Measurements from ENCODE around the gene SLC2A4RG. TPM values are rescaled to one million over a fixed set of nuclear protein-coding genes. Genes with fewer than 3 reads are reported as not detected.
A peak's percentile ranks its signal among the peaks of the same experiment; 100 is the strongest.

SLC2A4RG gene
- polyA plus RNA-seq, 10 donors, result 88.5 to 165 (median 112) TPM

DNA sequence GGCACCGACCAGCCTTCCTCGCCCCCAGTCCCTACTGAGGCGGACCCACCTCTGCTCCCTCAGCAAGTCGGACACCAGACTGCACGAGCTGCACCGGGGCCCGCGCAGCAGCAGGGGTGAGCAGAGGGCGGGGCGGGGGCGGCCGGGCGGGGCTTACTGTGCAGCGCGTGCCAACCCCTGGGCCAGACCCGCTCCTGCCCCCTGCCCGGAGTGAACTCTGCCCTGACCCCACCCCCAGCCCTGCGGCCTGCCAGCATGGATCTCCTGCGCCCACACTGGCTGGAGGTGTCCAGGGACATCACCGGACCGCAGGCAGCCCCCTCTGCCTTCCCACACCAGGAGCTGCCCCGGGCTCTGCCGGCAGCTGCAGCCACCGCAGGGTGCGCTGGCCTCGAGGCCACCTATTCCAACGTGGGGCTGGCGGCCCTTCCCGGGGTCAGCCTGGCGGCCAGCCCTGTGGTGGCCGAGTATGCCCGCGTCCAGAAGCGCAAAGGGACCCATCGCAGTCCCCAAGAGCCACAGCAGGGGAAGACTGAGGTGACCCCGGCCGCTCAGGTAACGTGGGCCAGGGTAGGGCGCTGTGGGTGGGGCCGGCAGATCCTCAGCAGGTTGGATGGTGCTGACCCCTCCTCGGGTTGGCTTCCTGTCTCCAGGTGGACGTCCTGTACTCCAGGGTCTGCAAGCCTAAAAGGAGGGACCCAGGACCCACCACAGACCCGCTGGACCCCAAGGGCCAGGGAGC is 1.5 kb upstream of the SLC2A4RG start:
- DNase-seq, result peak in 1 of 3 donors; percentile 51

DNA sequence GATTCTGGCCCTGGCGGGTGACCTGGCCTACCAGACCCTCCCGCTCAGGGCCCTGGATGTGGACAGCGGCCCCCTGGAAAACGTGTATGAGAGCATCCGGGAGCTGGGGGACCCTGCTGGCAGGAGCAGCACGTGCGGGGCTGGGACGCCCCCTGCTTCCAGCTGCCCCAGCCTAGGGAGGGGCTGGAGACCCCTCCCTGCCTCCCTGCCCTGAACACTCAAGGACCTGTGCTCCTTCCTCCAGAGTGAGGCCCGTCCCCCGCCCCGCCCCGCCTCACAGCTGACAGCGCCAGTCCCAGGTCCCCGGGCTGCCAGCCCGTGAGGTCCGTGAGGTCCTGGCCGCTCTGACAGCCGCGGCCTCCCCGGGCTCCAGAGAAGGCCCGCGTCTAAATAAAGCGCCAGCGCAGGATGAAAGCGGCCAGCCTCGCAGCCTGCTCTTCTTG is 868 bp upstream of the SLC2A4RG start:
- DNase-seq, result peak; percentile 57 to 87 (median 70)

DNA sequence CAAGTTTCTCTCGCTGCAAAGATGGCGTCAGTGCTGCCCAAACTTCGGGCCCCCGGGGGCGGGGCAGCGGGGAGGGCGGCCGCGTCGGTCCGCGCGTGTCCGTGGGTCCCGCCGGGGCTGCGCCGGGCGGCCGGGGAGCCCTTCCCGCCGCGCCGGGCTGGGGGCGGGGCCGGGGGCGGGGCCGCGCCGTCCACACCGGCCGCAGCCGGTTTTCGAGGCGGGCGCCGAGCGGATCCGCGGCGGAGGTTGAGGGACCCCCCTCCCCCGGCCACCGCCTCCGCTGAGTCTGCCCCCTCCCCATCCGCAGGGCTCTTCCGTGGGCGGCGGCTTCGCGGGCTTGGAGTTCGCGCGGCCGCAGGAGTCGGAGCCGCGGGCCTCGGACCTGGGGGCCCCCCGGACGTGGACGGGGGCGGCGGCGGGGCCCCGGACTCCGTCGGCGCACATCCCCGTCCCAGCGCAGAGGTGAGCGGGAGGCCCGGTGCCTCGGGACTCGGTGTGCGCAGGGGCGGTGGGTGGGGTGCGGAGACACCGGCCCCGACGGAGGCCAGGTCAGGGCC is 572 bp downstream of the SLC2A4RG start:
- peak; percentile 53 to 82 (median 66) for DNase-seq

DNA sequence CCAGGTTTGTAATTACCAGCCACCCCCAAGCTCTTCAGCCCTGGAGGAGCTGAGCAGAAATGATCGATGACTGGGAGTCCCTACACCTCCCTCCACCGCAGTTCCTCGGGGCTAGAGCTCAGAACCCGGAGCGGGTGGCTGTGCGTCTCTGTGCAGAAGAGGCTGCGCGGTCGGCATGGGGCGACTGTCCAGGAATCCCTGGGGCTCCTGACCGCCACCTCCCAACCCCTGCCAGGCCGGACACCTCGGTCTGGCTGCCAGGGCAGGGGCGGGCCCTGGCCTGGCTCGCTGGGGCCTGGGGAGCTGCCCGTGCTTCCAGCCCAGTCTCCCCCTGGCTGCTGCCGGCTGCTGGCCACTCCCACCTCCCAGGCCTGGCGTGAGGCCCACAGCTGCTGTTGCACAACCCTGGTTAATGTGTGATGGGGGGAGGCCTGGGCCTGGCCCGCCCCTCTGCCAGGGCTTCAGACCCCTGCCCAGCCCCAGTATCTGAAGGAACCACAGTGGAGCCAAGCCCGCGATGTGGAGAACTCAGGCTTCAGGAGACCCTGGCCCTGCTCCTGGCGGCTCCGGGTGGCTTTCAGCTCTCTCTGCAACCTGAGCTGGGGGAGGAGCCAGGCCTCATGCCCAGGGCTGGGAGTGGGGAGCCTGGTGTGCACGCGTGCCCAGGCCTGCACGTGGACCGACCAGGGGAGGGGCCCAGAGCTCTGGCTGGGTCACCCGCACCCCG is 1.2 kb downstream of the SLC2A4RG start:
- DNase-seq, result peak; percentile 92 to 97 (median 93)

DNA sequence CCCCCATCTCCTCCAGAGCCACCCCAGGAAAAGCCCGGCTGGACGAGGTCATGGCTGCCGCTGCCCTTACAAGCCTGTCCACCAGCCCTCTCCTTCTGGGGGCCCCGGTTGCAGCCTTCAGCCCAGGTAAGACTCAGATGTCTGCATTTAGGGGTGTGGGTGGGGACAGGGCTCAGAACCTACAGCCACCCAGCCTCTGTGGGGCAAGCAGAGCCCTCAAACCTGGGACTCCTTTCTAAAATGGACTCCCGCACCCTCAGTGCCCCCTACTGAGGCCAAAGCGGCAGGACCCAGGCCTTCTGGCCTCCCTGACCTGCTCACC is 1.7 kb downstream of the SLC2A4RG start:
- DNase-seq, result no peak

DNA sequence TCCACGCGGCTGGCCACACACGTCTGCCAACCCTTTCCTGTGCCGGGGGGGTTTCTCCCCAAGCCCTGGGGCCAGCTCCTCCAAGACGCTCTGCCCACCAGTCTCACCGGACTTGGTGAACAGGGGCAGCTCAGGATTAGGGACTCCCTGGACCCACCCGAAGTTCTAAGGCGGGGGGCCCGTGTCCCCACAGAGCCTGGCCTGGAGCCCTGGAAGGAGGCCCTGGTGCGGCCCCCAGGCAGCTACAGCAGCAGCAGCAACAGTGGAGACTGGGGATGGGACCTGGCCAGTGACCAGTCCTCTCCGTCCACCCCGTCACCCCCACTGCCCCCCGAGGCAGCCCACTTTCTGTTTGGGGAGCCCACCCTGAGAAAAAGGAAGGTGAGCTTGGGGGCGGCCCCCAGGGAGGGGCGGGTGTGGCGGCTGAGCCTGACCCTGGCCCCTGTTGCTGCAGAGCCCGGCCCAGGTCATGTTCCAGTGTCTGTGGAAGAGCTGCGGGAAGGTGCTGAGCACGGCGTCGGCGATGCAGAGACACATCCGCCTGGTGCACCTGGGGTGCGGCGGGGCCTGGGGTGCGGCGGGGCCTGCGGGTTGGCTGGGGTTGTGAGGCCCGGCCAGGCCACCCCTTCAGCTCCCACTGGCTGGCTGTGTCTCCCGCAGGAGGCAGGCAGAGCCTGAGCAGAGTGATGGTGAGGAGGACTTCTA is 2.3 kb downstream of the SLC2A4RG start:
- no peak for DNase-seq

DNA sequence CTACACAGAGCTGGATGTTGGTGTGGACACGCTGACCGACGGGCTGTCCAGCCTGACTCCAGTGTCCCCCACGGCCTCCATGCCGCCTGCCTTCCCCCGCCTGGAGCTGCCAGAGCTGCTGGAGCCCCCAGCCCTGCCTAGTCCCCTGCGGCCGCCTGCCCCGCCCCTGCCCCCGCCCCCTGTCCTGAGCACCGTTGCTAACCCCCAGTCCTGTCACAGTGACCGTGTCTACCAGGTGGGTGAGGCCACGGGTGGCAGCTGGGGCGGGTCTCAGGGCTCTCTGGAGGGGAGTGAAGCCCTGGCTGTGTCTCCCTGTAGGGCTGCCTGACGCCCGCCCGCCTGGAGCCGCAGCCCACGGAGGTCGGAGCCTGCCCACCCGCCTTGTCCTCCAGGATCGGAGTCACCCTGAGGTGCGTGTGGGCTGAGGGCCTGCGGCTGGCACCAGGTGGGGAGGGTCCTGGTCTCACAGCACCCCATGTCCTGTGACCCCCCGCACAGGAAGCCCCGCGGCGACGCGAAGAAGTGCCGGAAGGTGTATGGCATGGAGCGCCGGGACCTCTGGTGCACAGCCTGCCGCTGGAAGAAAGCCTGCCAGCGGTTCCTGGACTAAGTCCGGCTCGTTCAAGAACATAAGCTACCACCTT is 2.9 kb downstream of the SLC2A4RG start:
- DNase-seq, result no peak

DNA sequence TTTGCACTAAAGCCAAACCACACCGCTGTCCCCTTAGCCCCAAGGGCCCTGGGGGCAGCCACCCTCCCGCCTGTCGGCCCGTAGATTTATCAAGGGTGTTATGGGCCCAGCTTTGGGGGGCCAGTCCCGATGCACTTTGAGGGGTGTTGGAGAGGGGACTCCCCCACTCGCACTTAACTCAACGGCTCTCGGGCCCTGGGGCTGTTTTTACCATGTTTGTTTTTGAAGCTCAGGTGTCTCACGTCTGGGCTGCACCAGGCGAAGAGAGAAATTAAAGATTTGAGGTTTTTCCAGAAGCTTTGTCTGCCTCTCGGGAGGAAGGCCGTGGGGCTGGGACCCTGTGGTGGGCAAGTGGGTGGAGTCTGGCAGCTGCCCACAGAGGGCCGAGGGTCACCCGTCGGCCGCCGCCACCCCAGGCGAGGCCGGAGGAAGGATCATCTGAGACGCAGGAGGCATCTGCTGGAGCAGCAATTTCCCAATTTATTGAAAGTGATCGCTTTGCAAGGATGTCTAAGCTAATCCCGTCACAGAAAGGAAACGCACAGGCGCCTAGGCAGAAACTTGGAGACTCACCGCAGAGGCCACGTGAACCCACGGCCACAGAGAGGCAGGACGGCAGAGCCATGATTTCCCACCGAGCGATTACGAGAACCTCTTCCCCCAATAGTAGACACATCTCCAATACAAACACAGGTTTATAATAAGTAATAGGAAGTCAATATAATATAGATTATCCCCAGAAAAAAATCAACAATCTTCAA is 3.8 kb downstream of the SLC2A4RG start:
- no peak for DNase-seq

DNA sequence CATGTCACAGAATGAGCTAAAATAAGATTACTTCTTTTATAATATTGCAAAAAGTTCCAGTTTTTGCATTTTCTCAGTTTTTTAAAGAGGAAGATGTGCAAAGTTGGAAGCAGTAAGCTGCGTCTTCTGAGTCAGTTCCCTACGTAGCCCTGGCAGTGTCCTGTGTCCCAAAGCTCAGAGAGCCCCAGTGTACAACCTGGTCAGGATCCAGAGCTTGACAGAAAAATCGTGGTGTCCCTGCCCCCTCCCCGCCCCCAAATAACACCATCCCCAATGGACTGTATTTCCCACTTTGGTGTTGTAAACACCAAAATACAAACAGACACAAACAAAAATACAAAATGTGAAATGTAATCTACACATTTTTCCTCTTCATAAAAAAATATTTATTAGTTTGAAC is 4.6 kb downstream of the SLC2A4RG start:
- no peak for DNase-seq

DNA sequence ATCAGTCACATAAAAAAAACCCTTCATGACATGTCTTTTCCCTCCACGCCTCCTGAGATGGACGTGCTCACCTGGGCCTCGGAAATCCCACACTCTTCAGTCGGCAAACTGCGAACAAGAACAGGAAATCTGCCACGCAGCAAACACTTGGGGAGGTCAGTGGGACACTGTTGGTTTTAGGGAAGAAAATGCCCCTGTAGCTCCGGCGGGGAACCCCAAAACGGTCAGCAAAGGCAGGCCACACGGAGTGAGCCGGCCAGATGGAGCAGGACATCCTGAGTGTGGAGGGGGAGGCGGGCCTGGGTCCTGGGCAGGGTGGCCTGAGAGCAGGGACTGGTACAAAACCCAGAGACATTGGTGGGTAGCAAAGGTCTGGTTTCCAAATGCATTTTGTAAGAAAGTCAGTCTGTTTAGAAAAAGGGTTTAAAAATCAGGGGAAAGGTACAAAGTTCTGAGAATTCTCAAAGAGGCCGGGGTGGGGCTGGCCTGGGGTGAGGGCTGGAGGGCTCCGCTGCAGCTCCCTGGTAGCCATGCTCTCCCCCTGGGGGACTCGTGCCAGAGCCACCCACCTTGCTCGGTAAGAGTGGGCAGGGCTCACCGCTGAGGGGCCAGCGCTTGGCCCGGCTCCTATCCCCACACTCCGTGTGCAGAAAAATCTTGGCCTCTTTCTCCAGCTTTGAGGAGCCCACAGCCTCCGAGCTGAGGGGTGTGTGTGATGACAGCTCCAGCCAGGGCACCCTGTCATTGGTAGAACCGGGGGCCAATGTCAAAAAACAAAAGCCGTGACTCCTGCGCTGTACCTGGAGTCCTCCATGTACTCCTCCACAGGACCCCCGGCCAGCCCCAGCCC is 5.2 kb downstream of the SLC2A4RG start:
- DNase-seq, result no peak

DNA sequence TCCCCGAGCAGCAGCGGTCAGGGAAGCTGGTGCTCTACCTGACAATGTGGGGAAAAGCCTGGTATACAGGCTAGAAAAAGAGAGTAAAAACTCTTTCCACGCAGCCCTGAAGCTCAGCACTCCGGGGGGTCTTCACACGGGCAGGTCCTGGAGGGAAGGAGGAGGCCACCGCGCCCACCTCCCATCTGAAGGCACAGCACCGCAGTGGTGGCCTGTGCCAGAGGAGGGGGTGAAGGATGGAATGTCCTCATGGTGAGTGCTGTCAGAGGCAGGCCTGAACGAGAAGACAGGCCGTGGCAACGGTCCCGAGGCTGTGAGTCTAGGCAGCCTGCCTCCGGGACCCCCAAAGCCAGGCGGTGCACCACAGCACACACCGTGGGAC is 5.8 kb downstream of the SLC2A4RG start:
- DNase-seq, result no peak

DNA sequence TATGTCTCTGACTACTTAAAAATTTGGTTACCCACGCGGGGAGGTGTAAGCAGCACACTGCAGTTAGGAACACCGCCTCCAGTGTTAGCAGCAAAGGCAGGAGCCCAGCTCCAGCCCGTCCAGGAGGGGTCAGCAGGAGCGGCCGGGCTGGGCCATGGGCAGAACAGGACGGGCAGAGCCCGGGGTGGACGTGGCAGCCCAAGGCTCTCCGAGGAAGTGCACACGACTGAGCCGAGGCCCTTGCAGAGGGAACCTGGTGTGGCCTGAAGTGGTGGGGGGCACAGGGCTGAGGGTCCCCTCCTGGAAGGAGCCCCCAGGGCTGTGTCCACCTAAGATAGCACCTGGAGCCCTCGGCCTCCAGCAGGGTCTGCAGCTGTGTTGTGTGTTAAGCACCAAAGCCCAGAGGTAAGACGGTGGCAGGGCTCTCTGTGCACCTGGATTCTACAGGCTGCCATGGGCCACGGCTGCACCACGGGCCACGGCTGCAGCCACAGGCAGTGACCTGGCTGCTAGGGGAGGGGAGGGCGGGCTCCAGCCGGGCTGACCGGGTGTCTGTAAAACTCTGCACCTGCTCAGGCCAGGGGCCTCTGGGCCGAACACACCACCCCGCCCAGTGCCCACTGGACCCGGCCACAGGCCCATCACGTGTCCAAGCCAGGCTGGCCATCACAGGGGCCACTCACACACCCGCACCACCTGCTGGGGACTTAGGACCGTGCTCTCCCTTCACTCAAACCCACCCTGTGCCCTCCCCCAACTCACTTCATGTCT is 6.6 kb downstream of the SLC2A4RG start:
- no peak for DNase-seq

DNA sequence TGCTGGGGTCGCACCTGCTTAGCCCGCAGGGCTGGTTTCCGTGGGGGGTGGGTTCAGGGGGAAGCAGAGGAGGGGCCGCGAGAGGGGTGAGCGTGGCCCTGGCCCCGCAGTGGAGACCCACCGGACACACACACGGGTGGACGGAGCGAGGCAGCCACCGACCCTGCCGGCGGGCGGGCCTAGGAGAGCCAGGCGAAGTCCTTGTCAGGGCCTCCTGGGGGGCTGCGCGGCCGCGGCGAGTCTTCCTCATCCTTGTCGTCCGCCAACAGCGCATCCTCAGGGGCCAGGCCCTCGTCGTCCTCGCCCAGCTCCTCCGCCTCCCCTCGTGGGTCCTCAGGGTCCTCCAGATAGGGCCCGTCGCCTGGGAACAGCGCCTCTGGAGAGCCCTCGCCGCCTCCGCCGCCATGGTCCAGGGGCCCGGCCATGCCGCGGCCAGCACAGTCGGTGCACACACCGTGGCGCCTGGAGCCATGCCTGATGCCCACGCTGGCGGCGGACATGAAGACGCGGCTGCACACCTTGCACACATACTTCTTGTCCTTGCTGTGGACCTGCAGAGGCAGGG is 7.3 kb downstream of the SLC2A4RG start:
- no peak for DNase-seq

DNA sequence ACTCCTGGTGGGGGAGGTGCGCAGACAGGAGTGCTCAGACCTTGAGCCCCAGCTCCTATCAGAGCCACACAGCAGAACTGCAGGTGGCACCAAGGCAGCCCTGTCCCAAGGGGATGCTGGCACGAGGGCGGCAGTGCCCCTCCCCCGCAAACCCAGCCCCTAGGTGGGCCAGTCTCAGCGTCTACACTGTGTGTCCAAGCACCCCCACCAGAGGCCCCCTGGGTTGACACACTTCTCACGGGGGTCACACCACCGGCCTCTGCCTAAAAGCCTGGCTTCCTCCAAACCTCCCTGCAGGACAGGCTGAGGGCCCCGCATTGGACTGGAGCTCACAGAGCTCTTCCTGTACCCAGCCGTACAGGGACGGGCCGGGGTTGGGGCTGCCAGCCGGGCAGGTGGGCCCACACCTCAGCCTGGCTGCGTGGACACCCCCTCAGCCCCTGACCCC is 8.1 kb downstream of the SLC2A4RG start:
- DNase-seq, result no peak

DNA sequence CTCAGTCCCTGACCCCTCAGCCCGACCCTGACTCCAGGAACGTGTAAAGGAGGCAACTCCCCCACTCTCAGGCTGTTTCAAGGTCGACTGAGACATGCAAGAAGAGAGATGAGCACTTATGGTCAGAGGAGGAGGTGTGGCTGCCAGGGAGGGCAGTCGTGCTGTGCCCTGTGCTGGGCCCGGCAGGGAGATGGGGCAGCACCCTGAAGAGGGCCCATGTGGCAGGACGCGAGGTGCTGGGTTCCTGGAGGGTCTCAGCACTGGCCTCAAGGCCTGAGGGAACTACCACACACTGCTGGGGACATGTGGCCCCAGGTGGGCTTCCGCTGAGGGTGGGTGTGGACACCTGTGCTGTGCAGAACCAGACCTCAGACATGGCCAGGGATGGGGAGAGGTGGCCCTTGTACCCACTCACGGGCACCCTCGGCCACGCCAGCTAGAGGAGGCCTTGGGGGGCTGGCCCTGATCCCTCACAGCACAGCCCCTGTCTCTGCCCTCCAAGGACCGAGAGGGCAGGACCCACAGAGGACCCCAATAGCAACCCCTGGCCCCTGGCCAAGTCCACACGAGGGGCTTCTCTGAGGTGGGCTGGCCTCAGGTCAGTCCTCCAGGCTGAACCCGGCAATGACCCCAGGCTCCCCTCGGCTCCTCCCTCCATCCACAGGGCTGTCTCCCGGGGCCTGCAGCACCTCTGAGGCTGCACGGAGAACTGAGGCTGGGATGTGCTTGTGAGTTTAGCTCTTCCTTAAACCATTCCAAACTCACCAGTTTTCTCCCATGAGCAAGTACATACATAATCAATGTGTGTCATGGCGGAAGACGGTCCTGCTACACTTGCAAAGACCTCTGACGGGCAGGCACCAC is 8.7 kb downstream of the SLC2A4RG start:
- no peak for DNase-seq

DNA sequence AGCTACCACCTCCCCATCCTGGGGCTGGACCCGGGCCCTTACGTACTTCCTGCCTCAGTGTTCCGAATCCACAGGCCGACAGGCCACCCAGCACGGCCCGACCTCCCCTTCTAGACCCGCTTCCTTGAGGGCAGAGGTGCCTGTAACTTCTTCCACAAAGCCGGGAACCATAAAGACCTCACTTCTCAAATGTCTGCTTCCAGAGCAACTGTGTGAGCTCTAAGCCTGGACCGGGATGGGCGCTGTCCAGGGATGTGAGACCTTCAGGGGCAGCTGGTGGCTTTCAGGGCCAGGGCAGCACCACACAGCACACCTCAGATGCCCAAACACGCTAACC is 9.3 kb downstream of the SLC2A4RG start:
- DNase-seq, result no peak

DNA sequence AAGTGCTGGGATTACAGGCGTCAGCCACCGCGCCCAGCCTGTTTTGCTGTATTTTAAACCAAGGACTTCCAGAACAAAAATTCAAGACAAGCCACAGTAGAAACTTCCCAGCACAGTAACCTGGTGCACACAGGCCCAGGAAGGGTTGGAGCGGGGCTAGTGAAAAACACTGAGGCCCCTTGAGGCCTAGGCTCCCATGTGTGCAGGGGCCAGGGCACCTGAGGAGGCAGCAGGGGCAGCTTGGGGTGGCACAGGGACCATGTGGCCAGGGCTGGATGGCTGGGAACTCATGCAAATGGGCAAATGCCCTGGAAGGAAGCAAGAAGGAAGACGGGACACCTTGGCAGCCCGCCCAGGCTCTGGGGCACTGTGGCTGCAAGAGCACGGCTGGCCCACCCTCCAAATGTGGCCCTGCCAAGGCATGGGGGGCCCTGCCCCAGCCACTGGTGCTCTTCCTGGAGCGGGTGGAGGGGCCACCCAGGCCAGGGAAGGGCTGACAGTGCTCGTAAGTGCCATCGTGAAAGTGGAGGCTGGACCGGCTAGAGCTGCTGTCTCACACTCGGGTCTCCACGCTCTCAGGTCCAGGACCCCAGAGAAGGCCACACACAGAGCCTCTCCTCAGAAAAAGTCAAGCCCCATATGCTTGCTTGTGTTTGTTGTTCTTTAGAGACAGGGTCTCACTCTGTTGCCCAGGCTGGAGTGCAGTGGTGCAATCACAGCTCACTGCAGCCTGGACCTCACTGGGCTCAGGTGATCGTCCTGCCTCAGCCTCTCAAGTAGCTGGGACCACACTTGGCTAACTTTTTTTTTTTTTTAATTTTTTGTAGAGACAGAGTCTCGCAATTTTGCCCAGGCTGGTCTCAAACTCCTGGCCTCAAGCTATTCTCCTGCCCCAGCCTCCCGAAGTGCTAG is 10.3 kb downstream of the SLC2A4RG start:
- no peak for DNase-seq

Measured in muscle of back (tissue), 11 donors.